A549 (cell line): Measurements from ENCODE around the gene CNOT3. TPM values are rescaled to one million over a fixed set of nuclear protein-coding genes. Genes with fewer than 3 reads are reported as not detected.

Experiments used
- ATOH8 ChIP-seq: fragments of 250-450 bp; sonication (Bioruptor Pico); IDR thresholded peaks from 2 replicates; pipeline ENCODE4 v1.5.0; 2020; ENCODE audit warnings: low read depth, mild to moderate bottlenecking, moderate library complexity
- BCL3 ChIP-seq: fragments of >200 bp; sonication (Bioruptor Twin); formaldehyde crosslinking; IDR thresholded peaks from 3 replicates; pipeline ENCODE4 v1.6.1; 2016
- CBX2 ChIP-seq: fragments of 200-600 bp; sonication (generic); IDR thresholded peaks from 2 replicates; pipeline ENCODE4 v1.6.1; 2016; ENCODE audit warnings: low read depth, mild to moderate bottlenecking, borderline replicate concordance
- CBX8 ChIP-seq: fragments of 200-600 bp; sonication (generic); IDR thresholded peaks from 2 replicates; pipeline ENCODE4 v1.6.1; 2016
- CEBPB ChIP-seq, 2 experiments: fragments of >200 bp in 1 of 2; sonication (Bioruptor Twin) in 1 of 2; formaldehyde crosslinking in 1 of 2; IDR thresholded peaks; 2 replicates each; pipeline ENCODE4 v1.6.1; 2012 to 2016
- CHD2 ChIP-seq: fragments of 150-350 bp; IDR thresholded peaks from 2 replicates; pipeline ENCODE4 v1.6.1; 2014; ENCODE audit warnings: low read length; ENCODE audit not compliant: partially characterized antibody
- E2F6 ChIP-seq: IDR thresholded peaks from 2 replicates; pipeline ENCODE4 v1.6.1; 2012; ENCODE audit warnings: low read depth, borderline replicate concordance
- EP300 ChIP-seq, 2 experiments: fragments of >200 bp; sonication (Bioruptor Twin); formaldehyde crosslinking; IDR thresholded peaks; 2 replicates in 1 of 2; 3 replicates in 1 of 2; pipeline ENCODE4 v1.6.1; 2016 to 2017
- FOXS1 ChIP-seq: fragments of 250-450 bp; sonication (Bioruptor Pico); IDR thresholded peaks from 2 replicates; pipeline ENCODE4 v1.5.0; 2020; ENCODE audit warnings: mild to moderate bottlenecking, moderate library complexity
- GATA3 ChIP-seq: IDR thresholded peaks from 2 replicates; pipeline ENCODE4 v1.6.1; 2012; ENCODE audit warnings: borderline replicate concordance
- HDAC2 ChIP-seq: fragments of 200-600 bp; sonication (generic); IDR thresholded peaks from 2 replicates; pipeline ENCODE4 v1.6.1; 2016
- HMGXB4 ChIP-seq: fragments of 250-450 bp; sonication (Bioruptor Pico); IDR thresholded peaks from 2 replicates; pipeline ENCODE4 v1.5.0; 2021; ENCODE audit warnings: mild to moderate bottlenecking, moderate library complexity, borderline replicate concordance
- JUN ChIP-seq, 2 experiments: fragments of >200 bp; sonication (Bioruptor Twin); formaldehyde crosslinking; IDR thresholded peaks; 2 replicates in 1 of 2; 3 replicates in 1 of 2; pipeline ENCODE4 v1.6.1; 2016 to 2017
- KDM1A ChIP-seq: fragments of 200-600 bp; sonication (generic); IDR thresholded peaks from 2 replicates; pipeline ENCODE4 v1.6.1; 2016; ENCODE audit warnings: low read depth, mild to moderate bottlenecking
- MAFK ChIP-seq: fragments of 450-650 bp; IDR thresholded peaks from 2 replicates; pipeline ENCODE4 v1.6.1; 2014; ENCODE audit not compliant: partially characterized antibody
- MAZ ChIP-seq: fragments of 150-350 bp; IDR thresholded peaks from 2 replicates; pipeline ENCODE4 v1.6.1; 2014; ENCODE audit warnings: antibody characterized with exemption, low read depth, low read length, borderline replicate concordance
- MYC ChIP-seq: IDR thresholded peaks from 2 replicates; pipeline ENCODE4 v1.6.1; 2012; ENCODE audit warnings: mild to moderate bottlenecking, inconsistent platforms, low read length, improper control_type of control experiment, borderline replicate concordance
- NFE2L2 ChIP-seq: fragments of 150-350 bp; conservative IDR thresholded peaks from 2 replicates; pipeline ENCODE4 v1.6.1; 2014; ENCODE audit warnings: low read length
- PBX3 ChIP-seq: IDR thresholded peaks from 2 replicates; pipeline ENCODE4 v1.6.1; 2012
- POLR2AphosphoS2 ChIP-seq: conservative IDR thresholded peaks from 2 replicates; pipeline ENCODE4 v1.6.1; 2012; ENCODE audit warnings: low read length, improper control_type of control experiment, inconsistent platforms
- RAD21 ChIP-seq, 2 experiments: fragments of >200 bp in 1 of 2; sonication (Bioruptor Twin) in 1 of 2; formaldehyde crosslinking in 1 of 2; IDR thresholded peaks in 1 of 2; conservative IDR thresholded peaks in 1 of 2; 2 replicates in 1 of 2; 3 replicates in 1 of 2; pipeline ENCODE4 v1.6.1; 2012 to 2018; ENCODE audit warnings: inconsistent platforms in 1 of 2
- RARB ChIP-seq: fragments of 250-450 bp; sonication (Bioruptor Pico); IDR thresholded peaks from 2 replicates; pipeline ENCODE4 v1.8.0; 2021; ENCODE audit warnings: mild to moderate bottlenecking, moderate library complexity
- RCOR1 ChIP-seq: fragments of 150-350 bp; IDR thresholded peaks from 2 replicates; pipeline ENCODE4 v1.6.1; 2014; ENCODE audit warnings: antibody characterized with exemption, low read length, low read depth
- SREBF2 ChIP-seq: fragments of 450-650 bp; IDR thresholded peaks from 2 replicates; pipeline ENCODE4 v1.6.1; 2014; ENCODE audit warnings: mild to moderate bottlenecking, moderate library complexity
- TFCP2L1 ChIP-seq: fragments of 250-450 bp; sonication (Bioruptor Pico); IDR thresholded peaks from 2 replicates; pipeline ENCODE4 v1.5.0; 2021; ENCODE audit warnings: mild to moderate bottlenecking
- USF2 ChIP-seq: fragments of 450-650 bp; IDR thresholded peaks from 2 replicates; pipeline ENCODE4 v1.6.1; 2014; ENCODE audit warnings: antibody characterized with exemption
- ZC3H11A ChIP-seq: fragments of 450-650 bp; IDR thresholded peaks from 2 replicates; pipeline ENCODE4 v1.6.1; 2014; ENCODE audit warnings: antibody characterized with exemption, mild to moderate bottlenecking
- ZNF302 ChIP-seq: fragments of 250-450 bp; sonication (Bioruptor Pico); IDR thresholded peaks from 2 replicates; pipeline ENCODE4 v1.9.0; 2021; ENCODE audit warnings: inconsistent platforms, mild to moderate bottlenecking, moderate library complexity
- ZSCAN20 ChIP-seq: fragments of 250-450 bp; sonication (Bioruptor Pico); IDR thresholded peaks from 2 replicates; pipeline ENCODE4 v1.8.0; 2022; ENCODE audit warnings: mild to moderate bottlenecking, moderate library complexity
- polyA plus RNA-seq, 4 experiments: library from polyadenylated mRNA; depleted of rRNA in 3 of 4; stranded (reverse); fragments of >200 nt; fragmentation: RNase III in 1 of 4; extraction: RNeasy Plus Mini Kit Qiagen cat#74134 plus additional on column Dnase treatment in 1 of 4; gene quantifications; 2 replicates in 3 of 4; 3 replicates in 1 of 4; pipeline ENCODE4 v1.2.3, GENCODE V29; 2011 to 2017

The CNOT3 gene
- polyA plus RNA-seq, 2 of the 4 experiments (the other 2 are of a cell fraction) = 24.9 to 59.2 TPM

GRCh38 chr19:54115109-54116063 lies 22.2 kb upstream of the CNOT3 start, which contains the start of the genes PRPF31 and TFPT (continued):
- no peak for TF ChIP-seq ZNF302 (CRISPR knock-in tag)
- no peak for TF ChIP-seq RAD21 (conservative IDR thresholded peaks at IDR 0.05 in 1 of 2, IDR thresholded peaks at IDR 0.05 in 1 of 2)
- TF ChIP-seq MAZ = no peak; the same call in 1 of the 2 replicates
- TF ChIP-seq KDM1A = no peak
- TF ChIP-seq POLR2AphosphoS2 = no peak
- TF ChIP-seq CEBPB (IDR thresholded peaks at IDR 0.05) = 0 out of 4 replicates have a peak, but pooled peaks of 1 of the 2 experiments have one; percentile 21
- no peak; the same call in 1 of the 2 replicates for TF ChIP-seq HMGXB4 (CRISPR knock-in tag)
- TF ChIP-seq CBX2 = no peak
- peak; percentile 95 to 96 for TF ChIP-seq JUN (IDR thresholded peaks at IDR 0.05)
- no peak for TF ChIP-seq NFE2L2
- TF ChIP-seq ZC3H11A = no peak
- TF ChIP-seq PBX3 = no peak; the same call in none of the 2 replicates
- peak; percentile 77; the same call in 1 of the 2 replicates for TF ChIP-seq HDAC2
- TF ChIP-seq BCL3 = no peak; the same call in none of the 3 replicates
- TF ChIP-seq CBX8 = no peak
- no peak for TF ChIP-seq RARB (CRISPR knock-in tag)
- TF ChIP-seq FOXS1 = peak; percentile 40; the same call in 1 of the 2 replicates
- no peak for TF ChIP-seq EP300 (IDR thresholded peaks at IDR 0.05)
- TF ChIP-seq GATA3 = peak; percentile 56
- peak; percentile 49; the same call in 1 of the 2 replicates for TF ChIP-seq E2F6
- 0 out of 2 replicates have a peak, but pooled peaks have one; percentile 51 for TF ChIP-seq TFCP2L1 (CRISPR knock-in tag)
- TF ChIP-seq MYC = peak; percentile 88
- TF ChIP-seq MAFK = no peak
- TF ChIP-seq ZSCAN20 (CRISPR knock-in tag) = no peak
- TF ChIP-seq RCOR1 = no peak
- no peak for TF ChIP-seq USF2
- TF ChIP-seq ATOH8 (CRISPR knock-in tag) = no peak
- no peak for TF ChIP-seq SREBF2
- TF ChIP-seq CHD2 = peak; percentile 67
- TF ChIP-seq, all 56 proteins: peak for 18
